Urothelium cell line (cell line): ENCODE measurements around the gene GNG13.
"Not testable (repeated sequence)": the region's sequence is repeated elsewhere in the genome, so short reads cannot be mapped to it uniquely, and the experiment has no call there.

Experiments
- DNase-seq: peaks from one replicate; pipeline ENCODE4 v3.0.0; 2011; ENCODE audit warnings: low spot score, mixed read lengths
- FAIRE-seq: peaks from 2 replicates; lab custom pipeline; 2011; peaks lifted over from hg19 to GRCh38; lab: Jason Lieb, UNC

Gene GNG13

GRCh38 chr16:764848-765487 lies 35.6 kb downstream of the GNG13 start:
- DNase-seq (no peak), FAIRE-seq (no peak)

GRCh38 chr16:764184-764750 lies 36.3 kb downstream of the GNG13 start:
- FAIRE-seq (no peak), DNase-seq (no peak)

- FAIRE-seq = peak; percentile 17
- DNase-seq = no peak
These were observed 37.0 kb downstream of the GNG13 start for GRCh38 chr16:763369-764183.

- no peak for FAIRE-seq
- no peak for DNase-seq
These were observed 37.8 kb downstream of the GNG13 start for GRCh38 chr16:762595-763268.

GRCh38 chr16:761625-762513 lies 38.7 kb downstream of the GNG13 start:
- DNase-seq = no peak

GRCh38 chr16:760545-761343 lies 39.8 kb downstream of the GNG13 start, which contains the start of gene MSLN:
Gene MSLN, plus strand, starts transcription at chr16:760734. Its CDS starts 1,947 bp downstream, at chr16:762681.
- DNase-seq (peak; percentile 72), FAIRE-seq (no peak)

More at GRCh38 chr16:761625-762513, 38.7 kb downstream of the GNG13 start:
- no peak for FAIRE-seq

- FAIRE-seq = no peak
- no peak for DNase-seq
These were observed 40.5 kb downstream of the GNG13 start for GRCh38 chr16:760065-760464.

- no peak for FAIRE-seq
- DNase-seq = no peak
These were observed 41.2 kb downstream of the GNG13 start for GRCh38 chr16:759110-759910.

- FAIRE-seq = no peak
- no peak for DNase-seq
These were observed 44.1 kb downstream of the GNG13 start for GRCh38 chr16:756428-756827.

- DNase-seq (no peak), FAIRE-seq (no peak)
These were observed 45.9 kb downstream of the GNG13 start for GRCh38 chr16:754656-755055.

GRCh38 chr16:754121-754607 lies 46.4 kb downstream of the GNG13 start:
- not testable (repeated sequence) for DNase-seq, FAIRE-seq

GRCh38 chr16:752007-752312 lies 48.6 kb downstream of the GNG13 start:
- FAIRE-seq = no peak
- DNase-seq = no peak

GRCh38 chr16:751152-752006 lies 49.2 kb downstream of the GNG13 start:
- FAIRE-seq = no peak
- DNase-seq = no peak

GRCh38 chr16:750485-750884 lies 50.0 kb downstream of the GNG13 start:
- no peak for FAIRE-seq
- no peak for DNase-seq

GRCh38 chr16:749010-749409 lies 51.5 kb downstream of the GNG13 start:
- no peak for DNase-seq

More at GRCh38 chr16:749010-749409, 51.5 kb downstream of the GNG13 start:
- FAIRE-seq = no peak
